NK-92 (cell line): ENCODE data around the gene HS2ST1.
"Not testable (repeated sequence)": the region's sequence is repeated elsewhere in the genome, so short reads cannot be mapped to it uniquely, and the experiment has no call there.

Source experiments
- DNase-seq: peaks from one replicate; lab custom pipeline; 2025; ENCODE audit not compliant: unreplicated experiment; lab: John Stamatoyannopoulos, UW

HS2ST1 gene

DNA sequence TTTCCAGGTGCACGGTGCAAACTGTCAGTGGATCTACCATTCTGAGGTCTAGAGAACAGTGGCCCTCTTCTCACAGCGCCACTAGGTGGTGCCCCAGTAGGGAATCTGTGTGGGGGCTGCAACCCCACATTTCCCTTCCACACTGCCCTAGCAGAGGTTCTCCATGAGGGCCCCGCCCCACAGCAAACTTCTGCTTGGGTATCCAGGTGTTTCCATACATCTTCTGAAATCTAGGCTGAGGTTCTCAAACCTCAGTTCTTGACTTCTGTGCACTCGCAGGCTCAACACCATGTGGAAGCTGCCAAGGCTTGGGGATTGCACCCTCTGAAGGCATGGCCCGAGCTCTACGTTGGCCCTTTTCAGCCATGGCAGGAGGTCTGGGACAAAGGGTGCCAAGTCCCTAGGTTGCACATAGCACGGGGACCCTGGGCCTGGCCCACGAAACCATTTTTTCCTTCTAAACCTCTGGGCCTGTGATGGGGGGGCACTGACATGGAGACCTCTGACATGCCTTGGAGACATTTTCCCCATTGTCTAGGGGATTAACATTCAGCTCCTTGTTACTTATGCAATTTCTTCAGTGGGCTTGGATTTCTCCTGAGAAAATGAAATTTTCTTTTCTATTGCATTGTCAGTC is 10.0 kb downstream of the HS2ST1 start:
- DNase-seq = no peak

DNA sequence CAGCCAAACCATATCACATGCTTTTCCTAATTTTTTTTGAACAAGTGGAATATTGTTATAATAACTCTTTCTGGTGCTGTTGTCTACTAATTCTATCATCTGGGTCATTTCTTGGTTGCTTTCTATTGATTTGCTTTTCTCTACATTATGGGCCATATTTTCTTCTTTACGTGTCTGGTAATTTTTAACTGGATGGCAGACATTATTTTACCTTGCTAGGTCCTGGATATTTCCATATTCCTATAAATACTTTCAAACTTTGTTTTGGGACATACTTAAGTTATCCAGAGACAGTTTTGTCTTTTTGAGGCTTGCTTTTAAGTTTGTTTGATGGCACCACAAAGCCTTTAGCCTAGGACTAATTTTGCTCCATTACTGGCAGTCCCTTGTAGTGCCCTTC is 11.3 kb downstream of the HS2ST1 start:
- no peak for DNase-seq

DNA sequence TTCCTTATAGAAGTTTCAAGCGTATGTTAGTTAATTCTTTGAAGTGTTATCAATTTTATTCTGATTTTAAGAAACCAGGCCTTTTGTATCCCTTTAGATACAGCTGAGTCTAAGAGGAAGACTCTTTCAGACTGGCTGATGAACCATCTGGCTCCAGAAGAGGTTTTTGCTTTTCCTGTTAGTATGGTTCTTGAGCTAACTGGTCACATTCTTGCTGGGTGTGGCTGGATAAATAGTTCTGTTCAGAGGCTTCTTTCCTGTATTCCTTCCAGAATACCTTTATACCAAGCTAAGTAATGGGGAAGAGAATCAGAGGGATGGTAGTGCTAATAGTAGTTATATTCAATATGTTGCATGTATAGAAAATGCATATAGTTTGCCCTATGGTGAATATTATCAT is 12.4 kb downstream of the HS2ST1 start:
- DNase-seq = no peak

DNA sequence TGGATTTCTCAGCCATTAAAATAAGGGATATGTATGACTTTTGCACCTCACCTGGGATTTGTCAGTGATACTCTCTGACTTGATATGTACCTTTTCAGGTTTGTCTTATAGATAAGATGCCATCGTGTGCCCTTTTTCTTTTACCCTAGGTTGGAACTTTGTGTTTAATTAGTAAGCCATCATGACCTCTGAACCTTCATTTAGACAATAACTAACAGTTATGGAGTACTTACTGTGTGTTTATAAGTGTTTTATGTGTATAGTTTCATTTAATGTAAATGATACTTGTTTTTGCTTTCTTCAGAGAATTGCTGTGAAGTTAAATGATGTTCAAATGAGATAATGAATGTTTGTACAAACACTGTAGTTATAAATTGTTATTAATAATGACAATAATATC is 14.4 kb downstream of the HS2ST1 start:
- no peak for DNase-seq

DNA sequence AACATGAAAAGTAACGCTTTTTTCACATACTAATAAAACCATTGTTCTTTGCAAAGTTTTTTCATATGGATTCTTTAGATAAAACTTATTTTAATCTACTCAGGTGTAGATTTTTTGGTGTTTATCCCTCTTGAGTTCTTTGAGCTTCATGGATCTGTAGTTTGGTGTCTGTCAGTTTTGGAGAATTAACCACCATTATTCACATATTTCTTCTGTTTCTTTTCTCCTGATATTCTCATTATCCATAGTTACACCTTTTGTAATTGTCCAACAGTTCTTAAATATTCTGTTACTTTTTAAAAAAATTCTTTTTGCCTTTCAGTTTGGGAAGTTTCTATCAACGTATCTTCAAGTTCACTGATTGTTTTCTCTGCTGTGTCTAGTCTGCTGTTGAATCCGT is 18.6 kb downstream of the HS2ST1 start:
- no peak for DNase-seq

DNA sequence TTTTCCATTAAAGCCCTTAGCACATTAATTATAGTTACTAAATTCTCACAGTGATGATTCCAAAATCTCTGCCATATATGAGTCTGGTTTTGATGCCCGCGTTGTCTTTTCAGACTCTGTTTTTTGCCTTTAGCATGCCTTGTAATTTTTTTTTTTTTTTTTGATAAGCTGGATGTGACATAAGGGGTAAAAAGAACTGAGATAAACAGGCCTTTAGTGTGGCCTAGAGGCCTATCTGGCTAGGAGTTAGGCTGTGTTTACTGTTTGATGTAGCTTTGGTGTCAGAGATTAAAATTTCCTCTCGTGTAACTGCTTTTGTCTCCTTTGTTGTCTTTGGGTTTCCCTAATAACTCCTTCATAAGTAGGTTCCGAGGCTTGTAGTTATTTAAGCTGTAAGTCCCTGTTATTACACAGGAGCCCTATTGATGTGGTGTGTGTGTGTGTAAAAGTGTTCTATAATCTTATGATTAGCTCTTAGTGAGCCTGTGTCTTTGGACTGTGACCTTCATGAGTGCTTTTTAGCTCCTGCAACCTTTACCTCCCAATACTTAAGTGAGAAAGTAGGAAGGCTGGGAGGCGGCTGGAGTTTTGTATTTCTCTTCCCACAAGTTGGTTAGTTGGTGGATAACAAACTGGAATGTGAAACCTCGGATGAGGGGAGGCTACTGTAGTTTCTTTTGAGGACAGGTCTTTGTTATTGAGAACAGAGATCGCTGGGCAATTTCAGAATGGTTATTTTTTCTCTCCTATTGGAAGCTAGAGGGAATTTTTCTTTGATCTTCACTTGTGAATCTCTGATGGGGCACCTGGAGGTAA is 19.3 kb downstream of the HS2ST1 start:
- DNase-seq = no peak

DNA sequence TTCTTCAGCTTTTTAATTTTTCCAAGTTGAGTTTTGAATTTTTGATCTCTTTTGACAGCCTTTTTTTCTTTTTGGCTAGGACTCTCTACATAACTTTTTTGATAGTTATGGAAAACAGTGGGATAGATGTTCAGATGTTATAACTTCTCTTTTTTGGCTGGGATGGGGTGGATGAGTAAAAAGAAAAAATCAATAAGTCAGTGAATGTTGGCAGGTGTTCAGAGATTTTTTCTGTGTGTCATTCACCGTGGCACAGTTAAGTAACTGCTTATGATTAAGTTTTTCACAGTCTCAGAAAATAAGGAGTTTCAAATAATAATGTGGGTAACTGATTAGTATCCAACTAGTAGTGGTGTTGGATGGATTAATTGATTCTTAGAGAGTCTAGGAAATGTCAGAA is 24.0 kb downstream of the HS2ST1 start:
- DNase-seq = no peak

DNA sequence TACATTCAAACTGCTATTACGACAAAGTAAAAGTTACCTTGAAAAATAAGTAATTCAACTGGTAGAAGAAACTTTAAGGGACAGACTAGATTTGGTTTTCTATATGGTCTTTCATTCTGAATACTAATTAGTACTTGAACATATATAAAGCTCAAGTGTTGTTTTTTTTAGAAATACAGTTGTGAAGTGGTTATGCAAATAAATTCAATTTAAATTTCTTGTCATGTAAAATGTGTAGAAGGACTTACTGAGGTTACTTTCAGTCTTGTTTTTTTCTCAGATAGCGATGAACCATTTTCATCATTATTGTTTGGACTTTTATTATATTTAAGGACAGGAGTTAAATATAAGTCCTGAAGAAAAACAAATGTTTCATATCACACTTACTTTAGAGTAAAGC is 24.4 kb downstream of the HS2ST1 start:
- no peak for DNase-seq

DNA sequence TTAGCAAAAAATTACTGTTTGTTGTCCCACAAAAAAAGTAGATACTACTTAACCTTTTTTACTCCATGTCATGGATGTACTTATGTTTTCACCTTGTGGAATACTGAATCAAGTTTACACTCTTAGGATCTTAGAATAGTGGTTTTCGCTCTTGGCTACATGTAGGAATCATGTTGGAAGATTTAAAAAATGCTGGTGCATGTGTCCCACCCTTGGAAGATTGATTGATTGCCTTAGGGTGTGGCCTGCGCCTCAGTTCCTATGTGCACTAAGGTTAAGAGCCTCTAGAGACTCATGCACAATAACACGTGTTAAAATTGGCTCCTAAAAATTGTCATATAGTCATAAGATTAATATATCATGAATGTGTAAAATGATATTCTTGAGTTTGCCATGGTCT is 25.0 kb downstream of the HS2ST1 start:
- no peak for DNase-seq

DNA sequence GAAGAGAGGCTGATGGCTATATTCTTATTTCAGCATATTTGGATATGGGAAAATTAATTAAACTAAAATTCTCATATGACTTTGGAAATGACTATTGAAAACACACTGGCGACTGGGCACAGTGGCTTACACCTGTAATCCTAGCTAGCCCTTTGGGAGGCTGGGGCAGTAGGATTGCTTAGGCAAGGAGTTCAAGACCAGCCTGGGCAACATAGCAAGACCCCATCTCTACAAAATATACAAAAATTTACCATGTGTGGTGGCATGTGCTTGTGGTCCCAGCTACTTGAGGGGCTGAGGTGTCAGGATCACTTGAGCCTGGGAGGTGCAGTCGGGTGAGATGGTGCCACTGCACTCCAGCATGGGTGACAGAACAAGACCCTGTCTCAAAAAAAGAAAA is 26.2 kb downstream of the HS2ST1 start:
- no peak for DNase-seq

DNA sequence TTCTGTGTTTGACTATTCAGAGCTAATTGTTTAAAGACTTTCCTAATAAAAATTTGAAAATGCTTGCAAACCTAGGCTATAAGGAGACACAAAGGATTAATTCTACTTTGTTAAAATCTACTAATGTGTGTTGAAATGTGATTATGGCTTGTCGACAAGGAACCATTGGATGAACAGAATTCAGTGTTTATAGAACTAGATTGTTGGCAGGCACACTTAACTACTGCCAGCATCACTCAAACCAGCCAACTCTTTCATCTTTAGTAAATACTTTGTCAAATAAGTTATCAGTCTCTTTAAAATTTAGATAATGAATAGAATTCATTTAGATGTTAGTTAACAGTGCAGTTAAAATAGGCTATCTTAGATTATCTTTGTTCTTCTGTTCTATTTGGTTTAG is 27.6 kb downstream of the HS2ST1 start:
- DNase-seq = no peak

DNA sequence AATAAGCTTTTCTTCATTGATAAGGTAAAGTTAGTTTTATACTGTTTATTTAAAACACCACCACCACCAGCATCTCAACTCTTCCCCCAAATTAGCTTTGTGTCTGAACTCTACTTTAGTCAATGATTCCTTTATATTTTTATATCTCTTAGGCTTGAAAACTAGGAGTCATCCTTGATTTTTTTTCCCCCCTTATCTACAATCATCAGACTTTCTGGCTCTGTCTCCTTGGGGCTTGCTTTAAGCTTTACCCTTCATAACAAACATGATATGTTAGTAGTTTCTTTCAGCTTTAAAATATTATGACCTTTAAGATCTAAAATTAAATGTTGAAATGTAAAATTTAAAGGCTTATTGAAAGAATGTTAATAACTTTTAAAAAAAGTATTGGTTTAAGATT is 28.3 kb downstream of the HS2ST1 start:
- no peak for DNase-seq

DNA sequence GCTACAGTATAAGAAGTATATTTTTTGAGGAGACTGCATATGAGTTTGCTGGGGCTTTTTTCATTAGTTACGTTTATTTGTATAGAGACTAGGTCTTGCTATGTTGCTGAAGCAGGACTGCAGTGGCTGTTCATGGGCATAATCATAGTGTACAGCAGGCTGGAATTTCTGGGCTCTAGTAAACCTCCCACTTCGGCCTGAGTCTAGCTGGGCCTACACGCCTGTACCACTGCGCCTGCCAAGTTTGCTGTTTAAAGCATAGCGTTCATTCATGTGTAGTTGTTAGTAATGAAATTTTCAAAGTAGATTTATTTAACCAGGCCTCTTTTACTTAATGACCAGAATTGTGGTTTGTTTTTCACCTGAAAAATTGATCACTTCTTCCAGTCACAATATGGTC is 33.8 kb downstream of the HS2ST1 start:
- DNase-seq = no peak

DNA sequence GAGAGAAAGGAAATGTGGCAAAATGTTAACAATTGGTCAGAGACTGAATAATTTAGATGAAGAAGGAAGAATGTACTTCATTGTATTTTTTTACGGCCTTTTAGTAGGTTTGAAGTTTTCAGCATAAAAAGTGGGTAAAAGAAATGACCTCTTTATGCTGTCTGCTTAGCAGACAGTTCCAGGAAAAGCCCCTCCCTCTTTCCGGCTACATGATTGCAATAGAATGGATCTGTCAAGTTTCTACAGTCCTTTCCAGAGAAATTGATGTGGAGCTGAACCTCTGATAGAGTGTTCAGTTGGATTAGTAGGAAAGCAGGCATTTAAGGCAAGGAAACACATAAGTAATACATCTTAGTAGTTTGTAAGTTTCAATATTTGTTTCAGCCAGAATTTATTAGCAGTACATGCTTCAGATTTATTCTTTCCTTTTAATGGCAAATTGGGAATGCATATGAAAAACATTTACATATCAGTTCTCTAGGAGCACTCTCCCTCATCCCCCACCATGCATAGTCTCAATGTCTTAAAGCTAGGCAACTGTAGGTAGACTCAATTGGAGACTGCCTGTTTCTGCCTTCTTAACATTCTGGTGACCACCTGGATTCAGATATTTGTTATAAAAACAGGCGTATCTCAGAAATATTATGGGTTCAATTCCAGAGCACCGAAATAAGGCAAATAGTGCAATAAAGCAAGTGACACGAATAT is 36.4 kb downstream of the HS2ST1 start:
- no peak for DNase-seq

DNA sequence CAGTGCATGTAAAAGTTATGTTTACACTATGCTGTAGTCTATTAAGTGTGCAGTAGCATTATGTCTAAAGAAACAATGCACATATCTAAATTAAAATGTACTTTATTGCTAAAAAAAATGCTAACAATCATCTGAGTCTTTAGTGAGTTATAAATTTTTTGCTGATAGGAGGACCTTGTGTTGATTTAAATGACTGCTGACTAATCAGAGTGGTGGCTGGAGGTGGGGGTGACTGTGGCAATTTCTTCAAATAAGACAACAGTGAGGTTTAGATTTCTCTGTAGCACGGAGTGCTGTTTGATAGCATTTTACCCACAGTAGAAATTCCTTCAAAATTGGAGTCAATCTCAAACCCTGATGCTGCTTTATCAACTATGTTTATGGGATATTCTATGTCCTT is 37.0 kb downstream of the HS2ST1 start:
- no peak for DNase-seq

DNA sequence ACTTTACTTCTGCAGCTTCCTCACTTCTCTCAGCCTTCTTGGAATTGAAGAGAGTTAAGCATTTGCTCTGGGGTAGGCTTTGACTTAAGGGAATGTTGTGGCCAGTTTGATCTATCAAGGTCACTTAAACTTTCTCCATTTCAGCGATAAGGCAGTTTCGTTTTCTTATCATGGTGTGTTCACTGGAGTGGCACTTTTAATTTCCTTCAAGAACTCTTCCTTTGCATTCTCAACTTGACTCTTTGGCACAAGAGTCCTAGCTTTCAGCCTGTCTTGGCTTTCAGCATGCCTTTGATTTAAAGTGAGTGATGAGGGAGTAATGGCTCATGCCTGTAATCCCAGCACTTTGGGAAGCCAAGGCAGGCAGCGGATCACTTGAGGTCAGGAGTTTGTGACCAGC is 38.7 kb downstream of the HS2ST1 start:
- no peak for DNase-seq

DNA sequence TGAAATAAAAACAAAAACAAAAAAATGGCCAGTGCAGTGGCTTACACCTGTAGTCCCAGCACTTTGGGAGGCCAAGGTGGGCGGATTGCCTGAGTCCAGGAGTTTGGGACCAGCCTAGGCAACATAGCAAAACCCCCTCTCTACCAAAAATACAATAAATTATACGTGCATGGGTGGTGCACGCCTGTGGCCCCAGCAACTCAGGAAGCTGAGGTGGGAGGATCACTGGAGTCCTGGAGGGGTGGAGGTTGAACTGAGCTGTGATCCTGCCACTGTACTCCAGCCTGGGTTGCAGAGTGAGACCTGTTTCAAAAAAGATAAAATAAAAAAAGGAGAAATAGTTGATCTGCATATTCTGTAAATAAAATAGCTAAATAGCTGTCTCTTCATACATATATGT is 41.2 kb downstream of the HS2ST1 start:
- DNase-seq = no peak

DNA sequence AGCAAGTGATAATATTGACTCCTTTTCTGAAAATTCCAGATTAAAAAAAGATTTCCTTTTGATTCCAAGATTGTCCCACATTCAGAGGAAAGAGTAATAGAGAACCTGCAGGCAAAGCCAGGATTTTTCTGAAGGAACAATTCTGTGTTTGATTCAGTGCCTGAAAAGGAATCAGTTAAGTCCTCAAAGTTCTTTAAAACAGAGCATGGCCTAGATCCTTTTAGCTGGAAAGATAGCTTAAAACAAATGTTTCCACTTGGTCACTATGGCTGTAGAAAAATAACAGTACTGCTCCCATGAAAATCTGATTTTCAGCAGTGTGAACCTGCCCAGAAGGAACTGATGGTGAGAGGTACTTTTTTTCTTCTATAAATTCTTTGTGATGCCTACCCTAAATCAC is 41.8 kb downstream of the HS2ST1 start:
- DNase-seq = no peak

DNA sequence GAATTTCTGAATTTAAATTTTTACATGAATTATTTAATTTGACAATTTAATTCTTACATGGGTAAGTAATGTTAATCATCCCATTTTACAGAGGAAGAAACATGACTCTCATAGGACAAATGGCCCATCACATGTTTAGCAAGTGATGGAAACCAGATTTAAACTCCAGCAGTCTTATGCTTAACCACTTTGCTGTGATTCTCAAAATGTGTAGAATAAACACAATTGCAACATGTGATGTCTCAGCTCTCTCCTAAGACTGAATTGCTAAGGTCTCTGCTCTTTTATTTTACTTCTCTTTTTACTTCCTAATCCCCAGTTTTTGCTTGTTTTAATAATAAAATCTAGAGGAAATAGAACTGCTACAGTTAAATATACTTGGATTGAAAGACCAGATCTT is 42.8 kb downstream of the HS2ST1 start:
- DNase-seq = no peak

DNA sequence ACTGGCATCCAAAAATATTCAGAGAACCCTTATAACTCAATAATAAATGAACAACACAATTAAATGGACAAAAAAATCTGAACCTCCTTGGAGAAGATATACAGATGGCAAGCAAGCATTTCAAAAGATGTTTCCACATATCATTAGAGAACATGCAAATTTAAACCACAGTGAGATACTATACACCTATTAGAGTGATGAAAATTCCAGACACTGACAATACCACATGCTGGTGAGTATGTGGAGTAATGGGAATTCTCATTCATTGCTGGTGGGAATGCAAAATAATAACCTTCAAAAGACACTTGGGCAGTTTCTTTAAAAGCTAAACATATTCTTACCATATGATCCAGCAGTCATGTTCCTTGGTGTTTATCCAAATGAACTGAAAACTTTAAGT is 46.1 kb downstream of the HS2ST1 start:
- DNase-seq = no peak

DNA sequence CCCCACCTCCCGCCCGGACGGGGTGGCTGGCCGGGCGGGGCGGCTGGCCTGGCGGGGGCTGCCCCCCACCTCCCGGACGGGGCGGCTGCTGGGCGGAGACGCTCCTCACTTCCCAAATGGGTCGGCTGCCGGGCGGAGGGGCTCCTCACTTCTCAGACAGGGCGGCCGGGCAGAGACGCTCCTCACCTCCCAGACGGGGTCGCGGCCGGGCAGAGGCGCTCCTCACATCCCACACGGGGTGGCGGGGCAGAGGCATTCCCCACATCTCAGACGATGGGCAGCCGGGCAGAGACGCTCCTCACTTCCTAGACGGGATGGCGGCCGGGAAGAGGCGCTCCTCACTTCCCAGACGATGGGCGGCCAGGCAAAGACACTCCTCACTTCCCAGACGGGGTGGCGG is 49.4 kb downstream of the HS2ST1 start:
- not testable (repeated sequence) for DNase-seq
